T-helper 9 cell (primary cell): Measurements from ENCODE around the gene SLC43A1.

Experiments used
- DNase-seq: peaks from one replicate; pipeline ENCODE4 v3.0.0-alpha.2; 2020

SLC43A1 gene

DNA sequence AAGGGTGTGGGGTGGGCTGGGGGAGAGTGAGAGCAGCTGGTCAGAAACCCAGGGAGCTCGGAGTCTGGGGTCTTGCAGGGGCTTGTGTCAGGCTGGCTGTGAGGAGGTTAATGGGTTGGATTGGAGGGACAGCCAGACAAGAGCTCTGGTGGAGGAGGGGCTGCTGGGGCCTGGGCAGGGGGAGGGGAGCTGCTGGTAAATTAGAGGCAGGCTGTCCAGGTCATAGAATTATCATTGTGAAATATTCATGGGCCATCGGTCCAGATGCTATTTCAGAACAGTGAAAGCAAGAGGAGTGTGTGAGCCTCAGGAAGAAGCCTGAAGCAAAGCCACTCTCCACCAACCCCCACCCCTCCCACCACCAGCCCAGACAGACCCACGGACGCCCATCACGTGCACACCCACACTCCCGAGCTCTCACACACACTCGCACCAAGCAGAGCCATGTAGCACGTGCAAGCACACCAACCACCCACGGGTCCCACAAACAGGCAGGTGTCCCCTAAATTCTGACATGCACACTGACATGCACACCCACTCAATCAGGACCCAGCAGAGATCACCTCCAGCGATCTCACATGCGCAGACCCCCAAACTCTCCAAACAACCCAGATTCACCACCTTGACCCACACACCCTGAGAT is 36.4 kb downstream of the SLC43A1 start:
- no peak for DNase-seq

DNA sequence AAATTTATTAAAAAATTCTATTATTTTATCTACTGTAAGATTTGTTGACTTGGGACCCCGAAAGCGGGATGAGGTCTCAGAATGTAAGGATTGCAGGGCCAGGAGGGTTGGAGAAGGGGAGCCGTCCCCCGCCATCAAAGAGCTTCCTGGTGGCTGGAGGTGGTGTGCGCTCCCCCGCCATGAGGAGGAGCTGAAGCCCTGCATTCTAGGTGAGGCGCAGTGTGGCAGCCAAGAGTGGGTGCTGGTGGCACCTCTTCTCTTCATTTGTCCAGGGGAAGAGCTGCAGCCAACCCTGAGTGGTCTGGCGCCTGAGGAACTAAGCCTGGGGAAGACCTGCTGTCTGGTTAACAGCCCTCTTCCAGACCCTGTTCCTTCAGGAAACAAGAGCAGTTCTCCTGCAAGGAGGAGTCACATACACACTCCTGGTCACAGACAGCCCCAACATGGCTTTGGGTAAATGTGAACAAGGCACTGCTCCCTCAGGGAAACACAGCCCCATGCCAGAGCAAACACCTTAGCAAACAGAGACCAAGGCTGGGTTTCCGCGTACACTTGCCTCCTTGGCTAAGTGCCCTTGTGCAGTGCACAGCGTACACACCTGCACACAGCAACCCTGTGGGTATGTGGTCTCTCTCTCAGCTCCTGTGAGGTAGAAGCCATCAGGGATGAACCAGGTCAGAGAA is 37.9 kb downstream of the SLC43A1 start:
- DNase-seq, result no peak

DNA sequence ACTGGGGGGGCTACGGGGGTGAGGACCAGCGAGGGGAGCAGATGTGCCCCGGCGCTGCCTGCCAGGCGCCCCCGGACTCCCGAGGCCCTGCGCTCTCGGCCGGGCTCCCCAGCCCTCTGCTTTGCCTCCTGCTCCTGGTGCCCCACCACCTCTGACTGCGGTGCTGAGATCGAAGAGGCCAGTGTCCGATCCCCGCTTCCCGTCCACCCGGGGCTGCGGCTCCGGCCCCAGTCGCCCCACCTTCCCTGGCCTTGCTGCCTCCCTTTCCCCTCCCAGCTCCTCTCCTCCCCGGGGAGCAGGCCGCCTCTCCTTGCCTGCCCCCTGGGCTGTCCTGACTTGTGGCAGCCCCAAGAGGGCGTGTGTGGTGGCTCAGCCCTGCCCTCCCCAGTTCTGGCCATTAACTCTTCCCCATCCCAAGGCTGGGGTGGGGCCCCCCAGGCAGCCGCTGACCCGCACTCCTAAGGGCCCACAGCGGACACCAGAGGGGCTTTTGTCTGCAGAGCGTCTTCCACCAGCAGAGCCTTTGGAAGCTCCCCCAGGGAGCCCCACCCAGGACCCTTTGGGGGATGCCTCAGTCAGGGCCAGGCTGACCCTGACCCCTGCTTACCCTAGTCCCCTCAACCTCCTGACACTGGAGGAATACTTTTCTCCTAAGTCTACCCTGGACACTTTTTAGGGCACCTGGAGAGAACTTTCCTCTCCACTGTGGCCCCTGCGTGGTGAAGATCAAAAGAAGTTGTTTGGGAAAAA is 38.6 kb downstream of the SLC43A1 start:
- no peak for DNase-seq

DNA sequence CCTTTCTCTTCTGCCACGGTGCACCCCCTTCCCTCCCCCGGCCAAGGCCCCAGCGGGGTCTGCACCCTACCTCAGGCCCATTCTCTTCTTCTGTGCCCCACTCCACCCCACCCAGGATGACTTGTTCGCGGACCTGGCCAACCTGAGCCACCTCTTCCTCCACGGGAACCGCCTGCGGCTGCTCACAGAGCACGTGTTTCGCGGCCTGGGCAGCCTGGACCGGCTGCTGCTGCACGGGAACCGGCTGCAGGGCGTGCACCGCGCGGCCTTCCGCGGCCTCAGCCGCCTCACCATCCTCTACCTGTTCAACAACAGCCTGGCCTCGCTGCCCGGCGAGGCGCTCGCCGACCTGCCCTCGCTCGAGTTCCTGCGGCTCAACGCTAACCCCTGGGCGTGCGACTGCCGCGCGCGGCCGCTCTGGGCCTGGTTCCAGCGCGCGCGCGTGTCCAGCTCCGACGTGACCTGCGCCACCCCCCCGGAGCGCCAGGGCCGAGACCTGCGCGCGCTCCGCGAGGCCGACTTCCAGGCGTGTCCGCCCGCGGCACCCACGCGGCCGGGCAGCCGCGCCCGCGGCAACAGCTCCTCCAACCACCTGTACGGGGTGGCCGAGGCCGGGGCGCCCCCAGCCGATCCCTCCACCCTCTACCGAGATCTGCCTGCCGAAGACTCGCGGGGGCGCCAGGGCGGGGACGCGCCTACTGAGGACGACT is 39.3 kb downstream of the SLC43A1 start:
- no peak for DNase-seq

DNA sequence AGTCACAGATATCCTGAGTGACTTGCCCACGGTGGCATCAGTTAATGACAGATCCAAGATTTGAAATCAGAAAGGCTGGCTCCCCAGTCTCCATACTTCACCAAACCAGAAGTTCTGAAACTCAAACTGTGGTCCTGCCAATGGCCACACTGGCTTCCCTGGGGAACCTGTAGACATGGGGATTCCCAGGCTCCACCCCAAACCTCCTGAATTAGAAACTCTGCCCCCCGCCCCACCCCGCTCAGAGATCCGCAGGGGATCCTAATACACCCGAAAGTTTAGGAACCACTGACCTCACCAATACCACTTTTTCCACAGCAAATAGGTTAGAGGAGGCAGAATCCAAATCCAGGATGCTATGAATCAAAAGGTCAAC is 39.8 kb downstream of the SLC43A1 start:
- DNase-seq, result no peak

DNA sequence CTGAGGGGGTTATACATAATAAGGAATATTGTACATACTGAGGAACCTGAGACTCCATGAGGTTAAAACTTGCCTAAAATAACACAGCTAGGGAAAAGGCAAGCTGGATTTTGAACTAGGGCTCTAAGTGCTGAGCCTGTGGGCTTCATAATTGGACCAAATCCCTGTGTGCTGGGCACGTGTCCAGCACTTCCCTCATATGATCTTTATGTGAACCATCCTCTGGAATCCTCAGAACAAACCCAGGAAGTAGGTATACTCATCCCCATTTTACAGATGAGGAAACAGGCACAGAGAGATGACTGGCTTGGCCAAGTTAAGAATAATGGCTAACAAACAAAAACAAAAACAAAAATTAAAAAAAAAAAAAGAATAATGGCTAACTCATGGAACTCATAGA is 40.3 kb downstream of the SLC43A1 start:
- no peak for DNase-seq

DNA sequence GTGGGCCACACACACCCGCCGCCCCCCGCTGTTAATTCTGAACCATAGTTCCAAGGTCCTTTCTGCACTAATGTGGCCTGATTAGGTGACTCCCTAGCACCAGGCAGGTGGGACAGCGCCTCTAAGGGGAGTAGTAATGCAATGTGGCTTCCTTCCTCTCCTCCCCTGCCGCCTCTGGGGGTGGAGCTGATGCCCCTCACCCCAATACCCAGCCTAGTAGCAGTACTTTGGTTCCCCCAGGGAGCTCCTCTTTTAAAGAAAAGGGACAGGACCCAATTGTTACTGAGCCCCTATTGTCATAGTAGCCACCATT is 40.7 kb downstream of the SLC43A1 start:
- no peak for DNase-seq

DNA sequence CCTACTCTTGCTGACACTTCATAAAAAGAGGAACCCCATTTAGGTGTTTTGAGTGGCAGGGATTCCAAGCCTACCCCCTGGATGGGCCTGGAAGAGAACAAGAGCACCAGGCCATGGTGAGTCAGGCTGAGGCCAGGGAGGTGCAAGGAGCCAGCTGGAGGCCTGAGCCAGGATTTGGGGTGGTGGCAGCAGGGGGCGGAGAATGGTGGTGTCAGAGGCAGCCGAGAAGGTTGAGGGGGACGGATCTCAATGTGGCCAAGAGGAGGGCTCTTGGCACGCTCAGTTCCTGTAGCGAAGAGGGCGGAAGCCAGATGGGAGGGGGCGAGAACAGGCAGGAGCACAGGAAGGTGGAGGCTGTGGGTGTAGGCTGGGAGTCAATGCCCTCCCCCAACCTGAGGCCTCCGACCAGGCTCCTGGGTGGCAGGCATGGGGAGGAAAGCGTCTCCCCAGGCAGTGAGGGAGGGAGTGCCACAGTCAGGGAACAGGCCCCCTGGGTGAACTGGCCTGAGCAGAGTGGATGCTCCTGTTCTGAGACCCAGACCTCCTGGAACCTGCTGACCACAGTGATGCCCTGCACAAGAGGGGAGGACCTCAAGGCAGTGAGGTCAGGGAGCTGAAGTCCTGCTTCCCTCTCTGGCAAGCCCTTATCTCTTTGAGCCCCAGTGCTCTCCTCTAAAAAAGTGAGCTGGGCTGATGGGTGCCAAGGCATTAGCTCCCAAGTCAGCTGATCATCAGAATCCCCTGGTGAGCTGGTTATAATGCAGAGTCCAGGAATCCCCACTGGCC is 41.3 kb downstream of the SLC43A1 start:
- DNase-seq, result no peak

DNA sequence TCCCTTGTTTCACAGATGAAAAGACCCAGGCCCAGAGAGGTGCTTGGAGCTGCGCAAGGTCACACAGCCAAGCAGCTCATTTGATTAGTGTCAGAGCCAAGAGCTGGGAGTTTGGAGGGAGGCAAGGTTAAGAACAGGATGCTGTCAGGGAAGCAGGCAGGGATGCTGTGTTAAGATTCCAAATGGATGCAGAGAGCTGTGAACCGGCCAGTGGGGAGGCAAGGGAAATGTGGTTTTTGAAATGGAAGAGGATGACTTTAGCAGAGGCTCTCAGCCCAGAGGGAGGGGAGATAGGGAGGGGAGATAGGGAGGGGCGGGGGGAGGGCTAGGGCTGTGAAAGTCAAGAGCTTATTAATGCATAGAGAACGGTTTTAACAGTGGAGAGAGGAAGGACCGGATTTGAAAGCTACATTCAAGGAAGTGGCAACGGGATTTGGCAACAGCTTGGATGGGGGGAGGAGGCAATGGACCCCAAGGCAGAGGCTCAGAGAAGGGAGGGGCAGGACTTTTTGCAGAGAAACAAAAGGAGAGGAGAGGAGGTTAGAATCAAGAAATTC is 42.1 kb downstream of the SLC43A1 start:
- no peak for DNase-seq

DNA sequence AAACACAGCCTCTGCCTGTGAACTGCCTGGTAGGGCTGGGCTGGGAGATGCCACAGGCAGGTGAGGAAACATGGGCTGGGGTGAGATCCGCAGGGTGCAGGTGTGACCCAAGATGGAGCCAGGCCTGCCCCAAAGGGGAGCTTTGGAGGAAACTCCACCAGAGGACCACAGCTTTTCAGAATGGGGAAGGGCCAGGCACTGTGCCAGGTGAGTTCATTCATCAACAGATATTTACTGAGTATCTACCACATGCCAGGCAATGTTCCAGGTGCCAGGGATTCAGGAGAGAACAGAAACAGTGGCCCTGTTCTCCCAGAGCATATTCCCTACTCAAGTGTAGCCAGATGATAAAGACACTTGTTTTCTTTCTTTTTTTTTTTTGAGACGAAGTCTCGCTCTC is 44.0 kb downstream of the SLC43A1 start:
- DNase-seq, result no peak

DNA sequence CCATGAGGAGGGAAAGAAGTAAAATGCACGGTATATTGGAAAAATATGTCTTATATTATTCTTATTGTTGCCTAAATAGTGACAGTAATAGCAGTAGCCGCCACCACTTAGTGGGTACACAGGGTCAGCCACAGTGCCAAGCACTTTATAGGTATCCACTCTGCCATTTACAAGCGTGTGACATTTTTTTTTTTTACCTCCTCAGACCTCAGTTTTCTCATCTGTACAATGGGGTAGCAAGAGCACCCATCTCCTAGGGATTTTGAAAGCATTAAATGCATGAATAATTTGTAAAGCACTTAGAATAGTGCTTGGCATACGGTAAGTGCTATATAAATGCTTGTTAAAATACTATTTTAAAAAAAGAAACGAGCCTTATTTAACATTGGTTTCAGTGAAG is 46.2 kb downstream of the SLC43A1 start:
- DNase-seq, result no peak

DNA sequence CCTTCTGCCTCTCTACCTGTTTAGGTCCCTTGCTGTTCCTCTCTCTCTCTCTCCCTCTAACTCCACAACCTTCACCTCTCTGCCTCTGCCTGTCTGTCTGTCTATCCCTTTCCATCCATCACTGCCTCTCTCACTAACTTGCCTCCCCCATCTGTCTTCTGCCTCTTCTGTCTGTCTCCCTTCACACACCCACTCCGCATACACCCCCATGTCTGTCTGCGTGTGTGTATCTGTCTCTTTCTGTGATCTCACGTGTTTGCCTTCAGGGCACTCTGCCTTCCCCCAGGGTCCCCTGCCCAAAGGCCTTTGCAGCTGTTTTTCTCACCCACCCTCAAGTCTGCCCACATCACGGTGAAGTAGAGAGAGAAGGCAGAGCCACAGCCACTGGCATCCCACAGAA is 47.2 kb downstream of the SLC43A1 start:
- no peak for DNase-seq

DNA sequence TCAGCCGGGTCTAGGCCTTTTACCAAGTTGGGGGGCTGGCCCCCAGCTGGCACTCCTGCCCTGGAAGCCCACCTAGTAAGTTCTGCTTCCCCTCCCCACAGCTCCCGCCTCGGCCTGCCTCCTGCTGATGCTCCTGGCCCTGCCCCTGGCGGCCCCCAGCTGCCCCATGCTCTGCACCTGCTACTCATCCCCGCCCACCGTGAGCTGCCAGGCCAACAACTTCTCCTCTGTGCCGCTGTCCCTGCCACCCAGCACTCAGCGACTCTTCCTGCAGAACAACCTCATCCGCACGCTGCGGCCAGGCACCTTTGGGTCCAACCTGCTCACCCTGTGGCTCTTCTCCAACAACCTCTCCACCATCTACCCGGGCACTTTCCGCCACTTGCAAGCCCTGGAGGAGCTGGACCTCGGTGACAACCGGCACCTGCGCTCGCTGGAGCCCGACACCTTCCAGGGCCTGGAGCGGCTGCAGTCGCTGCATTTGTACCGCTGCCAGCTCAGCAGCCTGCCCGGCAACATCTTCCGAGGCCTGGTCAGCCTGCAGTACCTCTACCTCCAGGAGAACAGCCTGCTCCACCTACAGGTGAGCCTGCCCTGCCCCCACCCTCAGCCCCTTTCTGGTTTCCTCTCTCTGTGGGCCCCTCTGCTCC is 47.9 kb downstream of the SLC43A1 start:
- no peak for DNase-seq

DNA sequence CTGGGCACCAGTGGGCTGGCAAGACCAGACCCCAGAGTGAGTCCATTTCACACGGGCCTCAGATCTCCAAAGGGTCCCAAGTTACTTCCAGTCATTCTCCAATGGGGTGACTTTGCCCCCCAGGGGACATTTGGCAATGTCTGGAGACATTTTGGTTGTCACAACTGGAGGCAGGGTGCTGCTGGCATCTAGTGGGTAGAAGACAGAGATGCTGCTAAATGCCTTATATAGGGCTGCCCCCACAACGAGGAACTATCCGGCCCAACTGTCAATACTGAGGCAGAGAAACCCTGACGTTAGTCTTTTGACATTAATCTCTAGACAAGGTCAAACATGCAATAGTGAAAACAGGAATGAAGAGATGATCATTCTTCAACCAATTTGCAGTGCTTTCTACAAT is 48.8 kb downstream of the SLC43A1 start:
- no peak for DNase-seq

DNA sequence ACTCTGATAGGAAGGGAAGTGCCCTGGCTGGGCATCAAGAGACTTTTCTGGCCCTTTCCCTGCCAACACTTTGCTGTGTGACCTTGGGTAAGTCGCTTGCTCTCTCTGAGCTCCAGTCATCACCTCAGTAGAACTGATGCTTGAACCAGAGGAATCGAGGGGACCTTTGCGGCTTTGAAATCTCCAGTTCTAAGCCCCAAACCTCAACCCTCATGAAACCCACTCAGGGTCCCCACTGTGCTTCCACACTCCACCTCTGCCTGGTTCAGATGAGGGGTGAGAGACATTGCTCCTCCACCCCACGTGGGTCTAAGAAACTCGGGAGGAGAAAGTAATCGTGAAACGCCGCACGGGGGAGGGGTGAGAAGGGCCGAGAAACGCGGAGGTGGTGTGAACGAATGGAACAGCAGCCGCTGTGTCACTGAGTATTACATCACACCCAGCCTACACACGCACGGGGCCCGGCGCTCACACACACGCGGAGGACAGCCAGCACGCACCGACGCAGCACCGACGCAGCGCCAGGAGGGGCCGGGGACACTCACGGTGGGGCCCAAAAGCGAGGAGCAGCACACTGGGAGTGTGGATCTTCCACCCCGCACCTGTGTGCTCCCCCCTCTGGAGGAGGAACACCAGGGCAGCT is 50.8 kb downstream of the SLC43A1 start:
- DNase-seq, result no peak

DNA sequence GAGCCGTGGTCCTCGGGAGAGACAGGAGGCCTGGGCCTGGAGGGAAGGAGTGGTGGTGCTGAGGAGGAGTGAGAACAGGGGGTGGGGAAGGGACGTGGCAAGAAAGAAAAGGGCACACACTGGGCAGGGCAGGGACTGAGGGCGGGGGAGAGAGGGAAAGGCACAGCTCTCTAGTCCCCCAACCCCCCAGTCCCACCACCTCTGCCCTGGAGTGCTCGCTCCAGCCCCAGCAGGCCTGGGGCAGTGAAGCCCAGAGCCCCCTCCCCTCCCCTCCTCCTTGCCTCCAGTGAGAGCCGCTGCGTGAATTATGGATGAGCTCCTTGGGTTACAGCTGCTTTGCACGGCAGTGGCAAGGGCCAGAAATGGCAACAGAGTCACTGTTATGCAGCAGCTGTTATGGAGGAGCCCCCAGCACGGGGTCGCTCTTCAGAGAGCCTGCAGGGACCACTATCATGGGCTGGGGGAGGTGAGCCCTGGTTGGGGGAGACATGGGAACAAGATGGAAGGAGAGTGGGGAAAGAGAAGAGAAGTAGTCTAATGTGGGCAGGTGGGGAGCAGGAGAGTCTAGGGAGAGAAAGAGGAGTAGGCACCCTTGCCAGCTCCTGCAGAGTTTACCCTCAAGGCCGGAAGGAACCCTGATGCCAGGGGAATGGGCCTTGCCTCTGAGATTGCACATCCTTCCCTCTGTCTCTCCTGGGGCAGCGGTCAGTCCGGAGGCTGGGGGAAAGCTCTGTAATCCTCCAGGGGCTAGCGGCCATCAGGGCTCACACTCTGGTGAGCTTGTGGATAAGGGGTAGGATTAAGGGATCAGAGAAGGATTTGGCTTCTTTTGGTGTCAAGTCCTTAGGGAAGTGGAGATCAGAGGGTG is 51.6 kb downstream of the SLC43A1 start:
- no peak for DNase-seq

DNA sequence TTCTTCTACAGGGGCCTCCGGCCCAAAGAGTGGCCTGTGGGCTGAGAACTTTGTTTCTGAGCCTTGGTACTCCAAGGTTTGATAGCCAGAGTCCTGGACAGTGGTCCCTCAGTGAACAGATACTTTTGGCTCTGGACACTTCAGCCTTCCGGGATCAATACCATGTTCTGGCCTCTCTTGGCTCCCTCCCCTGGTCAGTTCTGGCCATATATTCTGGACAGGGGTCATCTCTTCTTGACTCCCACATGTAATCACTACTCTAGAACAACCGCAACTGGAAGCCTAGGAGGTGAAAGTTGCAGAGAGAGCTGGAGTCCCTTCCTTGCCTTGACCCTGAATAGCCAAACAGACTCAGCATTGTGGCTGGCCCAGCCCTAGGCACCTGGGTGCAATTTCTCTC is 52.9 kb downstream of the SLC43A1 start:
- no peak for DNase-seq

DNA sequence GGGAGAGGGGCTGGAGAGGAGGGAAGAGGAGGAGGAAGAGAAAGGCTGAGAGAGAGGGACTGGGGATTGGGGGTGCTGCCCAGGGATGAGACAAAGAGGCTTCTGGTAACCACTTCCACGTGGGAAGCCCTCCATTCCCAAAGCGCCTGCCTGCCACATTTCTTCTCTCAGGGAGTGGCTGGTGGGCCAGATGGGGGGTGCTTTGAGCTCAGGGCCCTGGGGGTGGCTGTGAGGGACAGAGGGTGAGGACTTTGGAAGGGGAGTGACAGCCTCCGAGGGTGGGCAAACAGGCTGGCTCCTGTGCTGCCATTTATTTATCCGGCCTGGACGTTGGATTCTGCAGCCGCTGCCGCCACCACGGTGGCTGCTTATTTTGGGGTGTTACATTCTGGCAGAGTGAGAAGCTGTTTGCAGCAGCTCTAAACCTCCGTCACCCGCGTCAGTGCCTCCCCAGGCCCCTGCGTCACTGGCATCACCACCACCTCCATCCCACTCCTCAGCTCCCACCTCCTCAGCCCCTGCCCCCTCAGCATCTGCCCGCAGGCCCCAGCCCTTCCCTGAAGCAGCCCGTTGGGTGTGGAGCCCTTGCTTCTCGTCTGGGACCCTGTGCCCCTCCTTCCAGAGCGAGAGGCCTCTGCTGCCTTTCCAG is 53.5 kb downstream of the SLC43A1 start:
- DNase-seq, result no peak

DNA sequence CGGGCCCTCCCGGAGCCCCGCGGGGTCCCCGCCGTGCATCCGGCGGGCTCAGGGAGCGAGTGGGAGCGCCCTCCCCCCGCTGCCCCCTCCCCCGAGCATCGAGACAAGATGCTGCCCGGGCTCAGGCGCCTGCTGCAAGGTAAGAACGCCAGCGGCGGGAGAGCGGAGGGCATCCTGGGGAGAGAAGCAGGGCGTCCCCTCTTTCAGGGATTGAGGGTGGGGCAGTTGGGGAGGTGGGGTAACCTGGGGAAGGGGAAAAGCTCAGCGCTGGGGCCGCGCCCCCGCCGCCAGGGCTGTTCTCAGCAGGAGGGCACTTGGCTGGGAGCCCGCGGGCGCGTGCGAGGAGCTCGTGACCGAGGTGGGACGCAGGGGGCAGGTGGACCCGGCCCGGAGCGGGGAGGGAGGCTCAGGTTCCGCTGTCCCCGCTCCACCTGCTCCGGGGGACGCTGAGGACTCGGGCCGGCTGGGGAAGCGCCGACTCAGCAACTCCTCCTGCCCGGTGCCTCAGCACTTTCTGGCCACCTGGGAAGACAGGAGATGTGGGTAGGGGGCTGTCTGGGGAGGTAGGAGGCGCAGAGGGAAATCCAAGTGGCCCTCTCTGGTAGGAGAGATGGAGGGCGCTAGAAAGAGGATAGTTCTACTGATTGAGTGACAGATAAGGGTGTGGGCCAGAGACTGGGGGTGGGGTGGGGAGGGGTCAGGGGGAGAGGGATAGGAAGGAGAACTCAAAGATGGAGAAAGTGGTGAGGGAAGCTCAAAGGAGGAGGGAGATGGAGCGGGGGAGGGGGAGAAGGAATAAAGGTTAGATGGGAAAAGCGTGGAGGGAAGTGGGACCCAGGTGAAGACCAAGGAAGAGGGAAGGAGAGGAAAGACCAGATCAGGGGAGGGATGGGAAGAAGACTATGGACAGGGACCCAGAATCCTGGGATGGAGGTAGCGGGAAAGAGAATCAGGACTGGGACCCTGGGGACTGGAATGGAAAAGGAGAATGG is 54.4 kb downstream of the SLC43A1 start:
- no peak for DNase-seq
